Omental fat pad (tissue), 4 donors: ENCODE data around the gene UBN2. TPM values are rescaled to one million over a fixed set of nuclear protein-coding genes. Genes with fewer than 3 reads are reported as not detected.
A peak's percentile ranks its signal among the peaks of the same experiment; 100 is the strongest.

ENCODE experiments used
- ATAC-seq: fragments of 150-250 bp; one replicate; pipeline ENCODE4 v1.9.1; 2016; ENCODE audit warnings: mild to moderate bottlenecking, moderate library complexity; ENCODE audit not compliant: low FRiP score
- DNase-seq: peaks from one replicate; pipeline ENCODE4 v3.0.0-alpha.2; 2019; ENCODE audit warnings: low spot score
- CTCF ChIP-seq, 3 donors: fragments of 450-650 bp; IDR thresholded peaks; one replicate each; pipeline ENCODE4 v1.5.1; 2016 to 2017; ENCODE audit warnings: antibody characterized with exemption in 3 of 3, mild to moderate bottlenecking in 3 of 3, moderate library complexity in 2 of 3
- total RNA-seq, 4 donors: library from RNA; depleted of rRNA; stranded (reverse); fragments of >200 nt; gene quantifications; one replicate each; pipeline ENCODE4 v1.1.0, GENCODE V29; 2016

The UBN2 gene
- total RNA-seq, 4 donors from 2014 or later, result 7.8 to 18.0 (median 9.8) TPM

- DNase-seq (no peak), ATAC-seq (no peak)
- TF ChIP-seq CTCF (IDR thresholded peaks at IDR 0.05), result no peak
Observed at GRCh38 chr7:139334399-139335150, 103.5 kb downstream of the UBN2 start.

GRCh38 chr7:139339025-139339424 is 108.0 kb downstream of the UBN2 start:
- ATAC-seq (no peak), DNase-seq (no peak)
- TF ChIP-seq CTCF (IDR thresholded peaks at IDR 0.05), result no peak

- DNase-seq (no peak), ATAC-seq (no peak)
- TF ChIP-seq CTCF (IDR thresholded peaks at IDR 0.05), result no peak
Observed at GRCh38 chr7:139339698-139340036, 108.6 kb downstream of the UBN2 start.

- TF ChIP-seq CTCF (IDR thresholded peaks at IDR 0.05), result peak in 2 of 3 donors; percentile 34 to 64
- ATAC-seq (peak; percentile 94), DNase-seq (peak; percentile 100)
Observed at GRCh38 chr7:139340037-139340807, 109.2 kb downstream of the UBN2 start.

- no peak for ATAC-seq
- DNase-seq, result no peak
- TF ChIP-seq CTCF (IDR thresholded peaks at IDR 0.05), result no peak
Observed at GRCh38 chr7:139340808-139341057, 109.7 kb downstream of the UBN2 start.

- ATAC-seq, result peak; percentile 79
- no peak for TF ChIP-seq CTCF (IDR thresholded peaks at IDR 0.05)
- DNase-seq, result peak; percentile 75
Observed at GRCh38 chr7:139341058-139341775, 110.2 kb downstream of the UBN2 start, which contains the start of gene FMC1. Gene FMC1, plus strand, starts transcription at chr7:139341337. Its CDS starts 48 bp downstream, at chr7:139341385.
